Measurements from ENCODE around the gene FADS1. TPM values are rescaled to one million over a fixed set of nuclear protein-coding genes. Genes with fewer than 3 reads are reported as not detected.

Gene FADS1
- total and polyA plus RNA-seq, 2 of the 13 experiments (the other 11 are each of a cell fraction or from before 2014, with no cell fraction given): 91.8 to 108 TPM

GRCh38 chr11:61816736-61817455 is at the start of gene FADS1 (continued):
- peak; percentile 88 for TF ChIP-seq HIC2 (CRISPR knock-in tag; IDR thresholded peaks at IDR 0.05; ENCODE audit: low read depth)
- peak; percentile 92 for TF ChIP-seq ZNF792 (CRISPR knock-in tag; IDR thresholded peaks at IDR 0.05)
- peak; percentile 73 for TF ChIP-seq ZBTB2 (CRISPR knock-in tag; IDR thresholded peaks at IDR 0.05; ENCODE audit: low read depth)
- no peak; the same call in 1 of the 2 replicates for TF ChIP-seq ZC3H13 (CRISPR knock-in tag; IDR thresholded peaks at IDR 0.05)
- no peak for TF ChIP-seq ZNF672 (CRISPR knock-in tag; IDR thresholded peaks at IDR 0.05)
- TF ChIP-seq GRHL1 (CRISPR knock-in tag; conservative IDR thresholded peaks at IDR 0.05): no peak
- no peak for TF ChIP-seq GMEB2 (CRISPR knock-in tag; IDR thresholded peaks at IDR 0.05; ENCODE audit: low read depth)
- TF ChIP-seq ZNF207 (IDR thresholded peaks at IDR 0.05; ENCODE audit: borderline replicate concordance): no peak
- TF ChIP-seq RBM22 (optimal IDR thresholded peaks at IDR 0.05; ENCODE audit: low read length): no peak
- no peak for TF ChIP-seq ZFP41 (CRISPR knock-in tag; IDR thresholded peaks at IDR 0.05; ENCODE audit: borderline replicate concordance)
- TF ChIP-seq ZNF101 (CRISPR knock-in tag; IDR thresholded peaks at IDR 0.05; ENCODE audit: borderline replicate concordance, low read depth): 0 out of 2 replicates have a peak, but pooled peaks have one; percentile 80
- 0 out of 2 replicates have a peak, but pooled peaks have one; percentile 8 for TF ChIP-seq SIX1 (CRISPR knock-in tag; IDR thresholded peaks at IDR 0.05; ENCODE audit: borderline replicate concordance)
- TF ChIP-seq TCF7 (IDR thresholded peaks at IDR 0.05; ENCODE audit: low read depth): no peak
- TF ChIP-seq HDAC2 (CRISPR knock-in tag; IDR thresholded peaks at IDR 0.05): peak; percentile 51; the same call in 1 of the 2 replicates
- no peak for TF ChIP-seq NFIB (CRISPR knock-in tag; IDR thresholded peaks at IDR 0.05; ENCODE audit: borderline replicate concordance)
- TF ChIP-seq ATF7 (IDR thresholded peaks at IDR 0.05): peak; percentile 25; the same call in 1 of the 2 replicates
- peak; percentile 86 for TF ChIP-seq ATF7 (CRISPR knock-in tag; IDR thresholded peaks at IDR 0.05)
- no peak for TF ChIP-seq HOXA7 (CRISPR knock-in tag; IDR thresholded peaks at IDR 0.05)
- no peak for TF ChIP-seq ZNF773 (CRISPR knock-in tag; IDR thresholded peaks at IDR 0.05; ENCODE audit: borderline replicate concordance)
- no peak for TF ChIP-seq ZNF432 (CRISPR knock-in tag; IDR thresholded peaks at IDR 0.05; ENCODE audit: borderline replicate concordance)
- peak in 1 of 2 experiments; percentile 64; a peak in 1 of 4 replicates for TF ChIP-seq KLF16 (CRISPR knock-in tag; IDR thresholded peaks at IDR 0.05)
- TF ChIP-seq ZFP91 (CRISPR knock-in tag; IDR thresholded peaks at IDR 0.05; ENCODE audit: borderline replicate concordance): peak; percentile 89

Measured in HepG2 (cell line).